GM06990 (cell line): ENCODE data around the gene GLS.

Source experiments
- DNase-seq: peaks from one replicate; pipeline ENCODE4 v3.0.0-alpha.2; 2011; ENCODE audit not compliant: insufficient read length; ENCODE audit errors: extremely low read depth
- H3K27me3 ChIP-seq: replicated peaks from 2 replicates; pipeline ENCODE4 v1.6.0; 2011; ENCODE audit warnings: low read length; ENCODE audit not compliant: control insufficient read depth, insufficient read depth
- H3K36me3 ChIP-seq: 2 replicates; pipeline ENCODE4 v1.5.1; 2011; ENCODE audit warnings: low read length; ENCODE audit not compliant: control insufficient read depth, insufficient read depth
- H3K4me3 ChIP-seq: replicated peaks from 2 replicates; pipeline ENCODE4 v1.5.1; 2011; ENCODE audit warnings: low read depth, mild to moderate bottlenecking, control low read depth, low read length
- TF ChIP-seq, protein P1 (sequence below): IDR thresholded peaks from 2 replicates; pipeline ENCODE4 v1.5.1; 2011; ENCODE audit warnings: low read length, control low read depth, mild to moderate bottlenecking, inconsistent platforms; ENCODE audit not compliant: insufficient read depth, poor library complexity, severe bottlenecking

Gene GLS

DNA sequence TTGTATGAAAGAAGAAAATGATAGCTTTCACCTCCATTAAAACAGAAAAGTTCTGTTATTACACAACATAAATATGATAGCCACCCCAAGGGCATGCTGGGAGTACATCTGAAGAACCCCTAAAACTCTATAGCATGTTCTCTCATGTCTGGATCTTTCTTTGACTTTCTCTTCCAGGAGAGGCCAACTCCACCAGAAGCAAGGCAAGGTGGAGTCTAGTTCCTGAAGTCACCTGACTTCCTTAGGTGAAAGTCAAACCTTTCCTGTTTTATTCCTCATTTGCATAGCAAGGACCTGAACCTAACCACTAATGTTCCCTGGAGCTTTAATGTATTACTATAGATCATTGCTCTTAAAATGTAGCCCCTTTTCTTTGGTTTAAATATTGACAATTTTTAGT lies 127.7 kb downstream of the GLS start:
- DNase-seq: no peak
- Histone ChIP-seq H3K4me3 (no peak overlapping the region), H3K27me3 (no peaks in the 10 kb centered on the region), H3K36me3 (peaks cover 49% of the 10 kb centered on the region)
- TF ChIP-seq, protein P1, sequence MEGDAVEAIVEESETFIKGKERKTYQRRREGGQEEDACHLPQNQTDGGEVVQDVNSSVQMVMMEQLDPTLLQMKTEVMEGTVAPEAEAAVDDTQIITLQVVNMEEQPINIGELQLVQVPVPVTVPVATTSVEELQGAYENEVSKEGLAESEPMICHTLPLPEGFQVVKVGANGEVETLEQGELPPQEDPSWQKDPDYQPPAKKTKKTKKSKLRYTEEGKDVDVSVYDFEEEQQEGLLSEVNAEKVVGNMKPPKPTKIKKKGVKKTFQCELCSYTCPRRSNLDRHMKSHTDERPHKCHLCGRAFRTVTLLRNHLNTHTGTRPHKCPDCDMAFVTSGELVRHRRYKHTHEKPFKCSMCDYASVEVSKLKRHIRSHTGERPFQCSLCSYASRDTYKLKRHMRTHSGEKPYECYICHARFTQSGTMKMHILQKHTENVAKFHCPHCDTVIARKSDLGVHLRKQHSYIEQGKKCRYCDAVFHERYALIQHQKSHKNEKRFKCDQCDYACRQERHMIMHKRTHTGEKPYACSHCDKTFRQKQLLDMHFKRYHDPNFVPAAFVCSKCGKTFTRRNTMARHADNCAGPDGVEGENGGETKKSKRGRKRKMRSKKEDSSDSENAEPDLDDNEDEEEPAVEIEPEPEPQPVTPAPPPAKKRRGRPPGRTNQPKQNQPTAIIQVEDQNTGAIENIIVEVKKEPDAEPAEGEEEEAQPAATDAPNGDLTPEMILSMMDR: no peak

DNA sequence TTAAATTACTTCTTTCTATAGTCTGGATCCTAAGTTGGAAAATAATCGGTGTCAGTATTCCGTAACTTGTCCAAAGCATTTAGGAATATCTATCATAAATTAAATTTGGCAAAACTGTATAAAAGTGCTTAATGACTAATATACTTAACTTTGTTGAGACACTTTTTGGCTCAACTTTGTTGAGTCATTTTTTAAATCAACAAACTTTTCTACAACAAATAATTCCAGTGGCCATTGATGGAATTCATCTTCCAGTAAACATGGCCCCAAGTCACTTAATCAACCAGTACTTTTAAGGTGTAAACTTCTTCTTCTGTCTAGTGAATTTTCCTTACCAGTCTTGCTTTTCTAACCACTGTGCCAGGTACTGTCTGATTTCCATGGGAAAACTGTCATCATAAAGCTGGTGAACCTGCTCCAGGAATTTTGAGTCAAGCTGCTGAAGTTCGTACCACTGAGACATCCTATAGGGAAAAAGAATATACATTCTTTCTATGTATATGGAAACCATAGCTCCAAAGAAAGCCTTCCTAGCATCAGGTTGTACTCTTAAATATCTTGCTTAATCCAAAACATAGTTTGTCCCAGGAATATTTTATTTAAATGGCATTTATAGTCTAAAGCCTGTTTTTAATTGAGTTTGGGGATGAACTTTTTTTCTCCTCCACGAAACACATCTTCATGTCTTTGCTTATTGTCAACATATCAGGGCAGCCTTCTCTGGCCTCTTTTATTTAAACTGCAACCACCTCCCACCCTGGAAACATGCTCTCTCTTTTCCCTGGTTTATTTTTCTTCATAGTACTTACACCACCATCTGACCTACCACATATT lies 129.1 kb downstream of the GLS start:
- Histone ChIP-seq H3K27me3 (no peaks in the 10 kb centered on the region), H3K36me3 (peaks cover 38% of the 10 kb centered on the region), H3K4me3 (no peak overlapping the region)
- DNase-seq: no peak
- TF ChIP-seq, protein P1: no peak

DNA sequence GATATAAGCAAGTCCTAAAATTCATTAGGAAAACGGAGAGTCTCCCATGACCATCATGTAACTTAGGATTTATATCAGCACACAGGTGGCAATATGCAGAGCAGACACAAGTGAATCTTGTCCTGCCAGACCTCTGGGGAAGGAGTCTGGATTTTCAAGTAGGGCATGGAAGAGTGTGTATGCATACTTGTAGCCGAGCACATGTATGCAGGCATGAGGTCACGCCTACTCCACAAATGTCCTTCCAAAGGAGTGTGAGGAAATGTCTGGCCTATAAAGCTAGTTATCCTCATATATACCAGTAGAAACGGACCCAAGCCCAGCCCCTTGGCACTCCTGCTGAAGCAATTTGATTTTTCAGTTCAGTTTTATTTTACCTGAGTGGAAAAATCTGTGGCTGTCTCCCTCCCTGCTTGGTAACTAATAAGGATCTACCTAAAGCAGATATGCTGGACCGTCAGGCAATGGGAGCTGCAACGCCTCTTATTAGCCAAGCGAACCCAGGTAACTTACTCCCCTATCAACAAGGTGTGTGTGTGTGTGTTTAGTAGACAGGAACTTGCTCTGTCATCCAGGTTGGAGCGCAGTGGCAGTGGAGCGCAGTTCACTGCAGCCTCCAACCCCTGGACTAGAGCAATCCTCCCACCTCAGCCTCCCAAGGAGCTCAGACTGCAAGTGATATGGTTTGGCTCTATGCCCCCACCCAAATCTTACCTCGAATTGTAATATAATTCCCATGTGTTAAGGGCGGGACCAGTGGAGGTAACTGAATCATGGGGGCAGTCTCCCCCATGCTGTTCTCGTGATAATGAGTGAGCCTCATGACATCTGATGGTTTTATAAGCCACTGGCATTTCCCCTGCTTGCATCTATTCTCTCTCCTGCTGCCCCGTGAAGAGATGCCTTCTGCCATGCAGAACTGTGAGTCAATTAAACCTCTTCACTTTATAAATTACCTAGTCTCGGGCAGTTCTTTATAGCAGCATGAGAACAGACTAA lies 130.6 kb downstream of the GLS start:
- Histone ChIP-seq H3K27me3 (no peaks in the 10 kb centered on the region), H3K36me3 (peaks cover 27% of the 10 kb centered on the region), H3K4me3 (peak overlapping the region; percentile 100)
- no peak for DNase-seq
- TF ChIP-seq, protein P1: no peak

DNA sequence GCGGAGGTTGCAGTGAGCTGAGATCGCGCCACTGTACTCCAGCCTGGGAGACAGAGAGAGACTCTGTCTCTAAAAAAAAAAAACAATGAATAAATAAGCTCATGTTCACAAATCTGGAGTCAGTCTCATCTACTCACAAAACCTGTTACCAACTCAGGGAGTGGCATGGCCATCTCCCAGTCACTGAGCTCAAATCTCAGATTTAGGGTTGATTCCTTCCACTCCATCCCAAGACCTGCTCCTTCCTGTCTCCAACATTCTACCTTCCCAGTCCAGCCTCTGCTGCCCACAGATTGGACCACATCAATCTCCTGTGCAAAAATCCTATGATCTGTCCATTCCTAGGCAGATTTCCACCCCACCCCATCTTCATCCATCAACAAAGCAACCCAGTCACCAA lies 131.7 kb downstream of the GLS start:
- DNase-seq: no peak
- Histone ChIP-seq H3K4me3 (peak overlapping the region; percentile 100), H3K36me3 (peaks cover 17% of the 10 kb centered on the region), H3K27me3 (no peaks in the 10 kb centered on the region)
- TF ChIP-seq, protein P1: no peak

DNA sequence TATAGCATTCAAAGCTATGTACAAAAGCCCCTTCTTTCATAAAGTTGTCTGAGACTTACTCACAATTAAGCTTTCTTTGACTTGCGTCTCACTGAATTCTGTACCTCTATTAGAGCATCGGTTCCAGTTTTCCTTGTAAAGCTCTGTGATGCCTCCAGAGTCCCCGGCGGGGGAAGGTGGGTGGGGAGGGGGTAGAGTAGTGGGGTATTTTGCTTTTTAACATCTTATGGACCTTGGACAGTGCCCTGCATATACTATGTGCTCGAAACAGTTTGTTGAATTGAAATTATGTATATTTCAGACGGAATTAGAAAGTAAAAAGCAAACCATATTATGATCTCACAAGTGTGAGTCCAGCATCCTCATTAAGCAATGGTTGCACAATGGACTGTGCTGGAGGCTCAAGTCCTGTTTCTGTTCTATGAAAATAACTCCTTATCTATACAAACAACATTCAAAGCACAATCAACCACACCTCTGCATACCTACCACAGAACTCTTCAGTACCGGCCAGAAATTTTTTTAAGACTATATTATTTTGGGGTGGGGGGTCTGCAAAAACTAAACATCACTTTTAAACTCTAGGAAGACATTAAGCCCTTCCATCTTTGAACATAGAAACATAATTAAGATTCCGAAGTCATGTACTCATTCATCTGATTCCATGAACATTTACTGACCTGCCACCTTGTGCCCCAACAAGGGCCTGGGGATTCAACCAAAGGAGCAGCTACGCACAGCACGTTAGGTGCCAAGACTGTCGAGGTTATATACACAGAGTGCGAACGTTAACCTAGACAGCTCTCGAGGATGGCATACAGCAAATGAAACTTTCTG lies 132.4 kb downstream of the GLS start:
- no peaks in the 10 kb centered on the region for H3K27me3 ChIP-seq
- TF ChIP-seq, protein P1: no peak
- H3K4me3 ChIP-seq: peak overlapping the region; percentile 100
- no peak for DNase-seq
- peaks cover 17% of the 10 kb centered on the region for H3K36me3 ChIP-seq
